ENCODE measurements around the gene DYNLL2.
"Not testable (repeated sequence)": the region's sequence is repeated elsewhere in the genome, so short reads cannot be mapped to it uniquely, and the experiment has no call there.

DYNLL2 gene

DNA sequence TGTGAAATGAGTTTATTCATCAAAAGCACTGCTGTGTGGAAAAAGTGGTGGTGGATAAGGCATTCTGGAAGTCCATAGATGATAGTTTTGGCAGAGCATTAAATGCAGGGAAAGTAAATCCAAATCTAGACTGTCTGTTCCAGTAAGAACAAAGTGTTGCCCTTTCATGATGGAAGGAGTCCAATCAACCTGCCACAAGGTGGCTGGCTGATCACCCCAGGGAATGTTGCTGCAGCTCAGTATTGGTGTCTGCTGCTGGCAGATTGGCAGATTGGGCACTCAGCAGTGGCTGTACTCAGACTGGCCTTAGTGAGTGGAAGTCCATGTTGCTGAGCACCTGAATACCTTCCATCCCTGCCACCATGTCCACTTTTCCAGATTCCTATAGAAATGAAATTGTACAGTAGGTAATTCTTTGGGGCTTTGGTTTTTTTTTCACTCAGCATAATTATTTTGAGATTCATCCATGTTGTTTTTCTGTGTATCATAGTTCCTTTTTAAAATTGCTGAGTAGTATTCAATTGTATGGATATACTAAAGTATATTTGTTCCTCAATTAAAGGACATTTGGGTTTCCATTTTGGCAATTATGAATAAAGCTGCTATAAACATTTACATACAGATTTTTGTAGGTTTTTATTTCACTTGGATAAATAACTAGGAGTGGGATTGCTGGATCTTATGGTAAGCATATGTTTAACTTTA, 14.3 kb downstream of the DYNLL2 start:
- Histone ChIP-seq H2AK5ac (ENCODE audit: low read depth, low read length) (no peak overlapping the region), H2BK12ac (ENCODE audit: low read length) (no peak overlapping the region), H3K4me1 (ENCODE audit: control insufficient read depth in 2 of 2, insufficient read depth in 1 of 2, low read depth in 1 of 2, low read length in 2 of 2) (no peaks in the 10 kb centered on the region), H3K4ac (ENCODE audit: low read length) (no peak overlapping the region), H3K9ac (ENCODE audit: low read depth, low read length, poor library complexity) (no peak overlapping the region), H3K14ac (ENCODE audit: low read length) (no peak overlapping the region), H3K18ac (ENCODE audit: low read length) (no peak overlapping the region), H2BK120ac (ENCODE audit: low read depth, low read length) (no peak overlapping the region), H3K79me1 (ENCODE audit: low read depth, low read length) (no peaks in the 10 kb centered on the region), H3K27me3 (ENCODE audit: control insufficient read depth in 3 of 3, insufficient read depth in 3 of 3, low read depth in 1 of 3, low read length in 3 of 3) (no peaks in the 10 kb centered on the region), H3K27ac (replicated peaks; ENCODE audit: low read length) (no peak overlapping the region), H3K4me3 (ENCODE audit: low read length in 2 of 2) (no peak overlapping the region), H2BK15ac (ENCODE audit: low read length) (no peak overlapping the region), H2BK5ac (ENCODE audit: low read length) (no peak overlapping the region), H4K8ac (ENCODE audit: low read depth, low read length) (no peak overlapping the region), H3K9me3 (replicated peaks in 1 of 2; ENCODE audit: control insufficient read depth in 2 of 2, insufficient read depth in 1 of 2, low read depth in 1 of 2, low read length in 2 of 2) (peaks cover 0 to 1% of the 10 kb centered on the region in 2 donors), H2AFZ (ENCODE audit: low read length) (no peak overlapping the region), H4K91ac (ENCODE audit: low read depth, low read length, poor library complexity) (no peak overlapping the region), H3K36me3 (replicated peaks in 1 of 2; ENCODE audit: control insufficient read depth in 2 of 2, insufficient read depth in 2 of 2, low read length in 2 of 2) (peaks cover 21 to 48% of the 10 kb centered on the region in 2 donors), H3K4me2 (ENCODE audit: insufficient read depth, low read length, poor library complexity, severe bottlenecking) (no peak overlapping the region), H3K23ac (ENCODE audit: low read depth, low read length, poor library complexity) (no peak overlapping the region)
- no peak for DNase-seq (ENCODE audit: low spot score)

DNA sequence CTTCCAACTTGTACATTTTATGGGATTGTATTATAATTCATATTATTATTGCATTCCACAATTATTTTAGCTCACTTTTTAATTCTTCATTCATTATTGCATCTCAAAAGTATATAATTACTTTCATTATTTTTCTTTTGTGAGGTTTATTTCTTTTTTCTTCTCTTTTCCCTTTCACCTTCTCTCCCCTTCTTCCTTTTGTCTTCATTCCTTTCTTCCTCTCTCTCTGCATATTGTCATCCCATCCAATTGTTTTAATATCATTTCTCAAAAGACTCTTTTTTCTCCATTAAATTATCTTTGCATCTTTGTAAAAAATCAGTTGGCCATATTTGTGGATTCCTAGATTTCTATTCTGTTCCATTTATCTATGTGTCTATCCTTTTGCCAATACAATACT, 17.3 kb downstream of the DYNLL2 start:
- Histone ChIP-seq H2BK120ac (ENCODE audit: low read depth, low read length) (no peak overlapping the region), H3K27ac (replicated peaks; ENCODE audit: low read length) (no peak overlapping the region), H4K8ac (ENCODE audit: low read depth, low read length) (no peak overlapping the region), H3K4me2 (ENCODE audit: insufficient read depth, low read length, poor library complexity, severe bottlenecking) (no peak overlapping the region), H2AFZ (ENCODE audit: low read length) (no peak overlapping the region), H2BK12ac (ENCODE audit: low read length) (no peak overlapping the region), H2BK5ac (ENCODE audit: low read length) (no peak overlapping the region), H4K91ac (ENCODE audit: low read depth, low read length, poor library complexity) (no peak overlapping the region), H3K18ac (ENCODE audit: low read length) (no peak overlapping the region), H2BK15ac (ENCODE audit: low read length) (no peak overlapping the region), H3K14ac (ENCODE audit: low read length) (no peak overlapping the region), H3K79me1 (ENCODE audit: low read depth, low read length) (no peaks in the 10 kb centered on the region), H3K4ac (ENCODE audit: low read length) (no peak overlapping the region), H3K36me3 (replicated peaks in 1 of 2; ENCODE audit: control insufficient read depth in 2 of 2, insufficient read depth in 2 of 2, low read length in 2 of 2) (peaks cover 5 to 19% of the 10 kb centered on the region in 2 donors), H3K23ac (ENCODE audit: low read depth, low read length, poor library complexity) (no peak overlapping the region), H3K4me3 (ENCODE audit: low read length in 2 of 2) (no peak overlapping the region), H3K9ac (ENCODE audit: low read depth, low read length, poor library complexity) (no peak overlapping the region), H3K27me3 (ENCODE audit: control insufficient read depth in 3 of 3, insufficient read depth in 3 of 3, low read depth in 1 of 3, low read length in 3 of 3) (no peaks in the 10 kb centered on the region), H2AK5ac (ENCODE audit: low read depth, low read length) (no peak overlapping the region), H3K9me3 (replicated peaks in 1 of 2; ENCODE audit: control insufficient read depth in 2 of 2, insufficient read depth in 1 of 2, low read depth in 1 of 2, low read length in 2 of 2) (peaks cover 0 to 1% of the 10 kb centered on the region in 2 donors), H3K4me1 (ENCODE audit: control insufficient read depth in 2 of 2, insufficient read depth in 1 of 2, low read depth in 1 of 2, low read length in 2 of 2) (no peaks in the 10 kb centered on the region)
- no peak for DNase-seq (ENCODE audit: low spot score)

DNA sequence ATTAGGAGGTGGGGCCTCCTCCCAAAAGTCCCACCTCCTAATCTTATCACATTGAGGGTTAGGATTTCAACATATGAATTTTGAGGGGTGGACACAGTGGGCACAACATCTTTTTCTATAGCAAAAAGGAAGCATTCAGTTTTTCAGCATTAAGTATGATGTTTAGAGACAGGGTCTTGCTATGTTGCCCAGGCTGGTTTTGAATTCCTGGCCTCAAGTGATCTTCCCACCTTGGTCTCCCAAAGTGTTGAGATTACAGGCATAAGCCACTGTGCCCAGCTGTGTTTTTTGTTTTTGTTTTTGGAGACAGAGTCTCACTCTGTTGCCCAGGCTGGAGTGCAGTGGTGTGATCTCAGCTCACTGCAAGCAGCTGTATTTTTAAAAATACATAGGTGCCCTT, 18.7 kb downstream of the DYNLL2 start:
- not testable (repeated sequence) for H3K9me3 ChIP-seq (replicated peaks in 1 of 2; ENCODE audit: control insufficient read depth in 2 of 2, insufficient read depth in 1 of 2, low read depth in 1 of 2, low read length in 2 of 2); H2BK5ac ChIP-seq (ENCODE audit: low read length); H4K8ac ChIP-seq (ENCODE audit: low read depth, low read length); H3K36me3 ChIP-seq (replicated peaks in 1 of 2; ENCODE audit: control insufficient read depth in 2 of 2, insufficient read depth in 2 of 2, low read length in 2 of 2); H3K9ac ChIP-seq (ENCODE audit: low read depth, low read length, poor library complexity); H2BK12ac ChIP-seq (ENCODE audit: low read length); H2AK5ac ChIP-seq (ENCODE audit: low read depth, low read length); H3K14ac ChIP-seq (ENCODE audit: low read length); H2BK120ac ChIP-seq (ENCODE audit: low read depth, low read length); H4K91ac ChIP-seq (ENCODE audit: low read depth, low read length, poor library complexity); H3K23ac ChIP-seq (ENCODE audit: low read depth, low read length, poor library complexity); H3K4me1 ChIP-seq (ENCODE audit: control insufficient read depth in 2 of 2, insufficient read depth in 1 of 2, low read depth in 1 of 2, low read length in 2 of 2); H2BK15ac ChIP-seq (ENCODE audit: low read length); H3K18ac ChIP-seq (ENCODE audit: low read length); H2AFZ ChIP-seq (ENCODE audit: low read length); H3K79me1 ChIP-seq (ENCODE audit: low read depth, low read length); H3K4ac ChIP-seq (ENCODE audit: low read length); DNase-seq (ENCODE audit: low spot score); H3K4me2 ChIP-seq (ENCODE audit: insufficient read depth, low read length, poor library complexity, severe bottlenecking); H3K4me3 ChIP-seq (ENCODE audit: low read length in 2 of 2); H3K27me3 ChIP-seq (ENCODE audit: control insufficient read depth in 3 of 3, insufficient read depth in 3 of 3, low read depth in 1 of 3, low read length in 3 of 3); H3K27ac ChIP-seq (replicated peaks; ENCODE audit: low read length)

DNA sequence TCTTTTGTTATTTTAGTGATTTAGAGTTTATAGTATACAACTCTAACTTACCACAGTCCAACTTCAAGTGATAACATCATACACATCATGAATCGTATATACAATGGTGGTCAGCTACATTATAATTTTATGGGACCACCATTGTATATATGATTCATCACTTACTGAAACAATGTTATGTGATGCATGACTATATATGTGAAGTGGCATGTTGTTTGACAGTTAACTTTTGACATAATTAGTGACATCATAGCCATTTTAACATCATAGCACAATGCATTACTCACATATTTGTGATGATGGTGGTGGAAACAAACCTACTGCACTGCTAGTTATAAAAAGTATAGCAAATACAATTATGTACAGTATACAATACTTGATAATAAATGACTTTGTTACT, 21.9 kb downstream of the DYNLL2 start:
- no peak overlapping the region for H3K4ac ChIP-seq (ENCODE audit: low read length)
- no peak overlapping the region for H2BK12ac ChIP-seq (ENCODE audit: low read length)
- H3K9ac ChIP-seq (ENCODE audit: low read depth, low read length, poor library complexity): no peak overlapping the region
- peaks cover 0 to 8% of the 10 kb centered on the region in 2 donors for H3K9me3 ChIP-seq (replicated peaks in 1 of 2; ENCODE audit: control insufficient read depth in 2 of 2, insufficient read depth in 1 of 2, low read depth in 1 of 2, low read length in 2 of 2)
- no peak overlapping the region for H2AK5ac ChIP-seq (ENCODE audit: low read depth, low read length)
- H3K79me1 ChIP-seq (ENCODE audit: low read depth, low read length): no peaks in the 10 kb centered on the region
- no peak overlapping the region for H2BK15ac ChIP-seq (ENCODE audit: low read length)
- no peaks in the 10 kb centered on the region for H3K27me3 ChIP-seq (ENCODE audit: control insufficient read depth in 3 of 3, insufficient read depth in 3 of 3, low read depth in 1 of 3, low read length in 3 of 3)
- H4K8ac ChIP-seq (ENCODE audit: low read depth, low read length): no peak overlapping the region
- H3K14ac ChIP-seq (ENCODE audit: low read length): no peak overlapping the region
- no peak overlapping the region for H2BK5ac ChIP-seq (ENCODE audit: low read length)
- no peak overlapping the region for H2BK120ac ChIP-seq (ENCODE audit: low read depth, low read length)
- H3K4me1 ChIP-seq (ENCODE audit: control insufficient read depth in 2 of 2, insufficient read depth in 1 of 2, low read depth in 1 of 2, low read length in 2 of 2): no peaks in the 10 kb centered on the region
- DNase-seq (ENCODE audit: low spot score): no peak
- H3K4me3 ChIP-seq (ENCODE audit: low read length in 2 of 2): no peak overlapping the region
- H3K36me3 ChIP-seq (replicated peaks in 1 of 2; ENCODE audit: control insufficient read depth in 2 of 2, insufficient read depth in 2 of 2, low read length in 2 of 2): no peaks in the 10 kb centered on the region
- H2AFZ ChIP-seq (ENCODE audit: low read length): no peak overlapping the region
- no peak overlapping the region for H3K23ac ChIP-seq (ENCODE audit: low read depth, low read length, poor library complexity)
- H3K27ac ChIP-seq (replicated peaks; ENCODE audit: low read length): no peak overlapping the region
- no peak overlapping the region for H4K91ac ChIP-seq (ENCODE audit: low read depth, low read length, poor library complexity)
- WGBS, 2 donors (ENCODE audit: extremely low coverage in 2 of 2, insufficient read length in 2 of 2, insufficient replicate concordance in 1 of 2): no CpG with 5 or more reads among the region's 1 CpG
- H3K18ac ChIP-seq (ENCODE audit: low read length): no peak overlapping the region
- H3K4me2 ChIP-seq (ENCODE audit: insufficient read depth, low read length, poor library complexity, severe bottlenecking): no peak overlapping the region
